ENCODE measurements around the gene DPYD. TPM values are rescaled to one million over a fixed set of nuclear protein-coding genes. Genes with fewer than 3 reads are reported as not detected.

DPYD gene
- total RNA-seq, 2 experiments from 2014 or later: 34.4 to 35.9 TPM

DNA sequence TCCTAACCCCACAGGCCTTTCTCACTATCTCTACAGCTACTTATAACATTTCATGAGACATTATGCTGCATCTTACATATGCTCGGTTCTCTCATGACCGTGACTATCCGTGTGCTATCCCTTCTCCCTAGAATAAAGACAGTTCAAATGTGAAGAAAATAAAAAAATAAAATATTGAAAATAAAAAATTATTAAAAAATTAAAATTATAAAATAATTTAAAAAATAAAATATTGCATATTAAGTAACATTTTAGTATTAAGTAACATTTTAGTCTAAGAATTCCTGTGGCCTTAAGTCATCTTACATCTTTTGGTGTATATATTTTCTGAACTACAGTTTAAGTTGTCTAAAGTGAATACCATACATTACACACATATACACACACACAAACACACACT, 415.5 kb downstream of the DPYD start:
- TF ChIP-seq, protein P1, sequence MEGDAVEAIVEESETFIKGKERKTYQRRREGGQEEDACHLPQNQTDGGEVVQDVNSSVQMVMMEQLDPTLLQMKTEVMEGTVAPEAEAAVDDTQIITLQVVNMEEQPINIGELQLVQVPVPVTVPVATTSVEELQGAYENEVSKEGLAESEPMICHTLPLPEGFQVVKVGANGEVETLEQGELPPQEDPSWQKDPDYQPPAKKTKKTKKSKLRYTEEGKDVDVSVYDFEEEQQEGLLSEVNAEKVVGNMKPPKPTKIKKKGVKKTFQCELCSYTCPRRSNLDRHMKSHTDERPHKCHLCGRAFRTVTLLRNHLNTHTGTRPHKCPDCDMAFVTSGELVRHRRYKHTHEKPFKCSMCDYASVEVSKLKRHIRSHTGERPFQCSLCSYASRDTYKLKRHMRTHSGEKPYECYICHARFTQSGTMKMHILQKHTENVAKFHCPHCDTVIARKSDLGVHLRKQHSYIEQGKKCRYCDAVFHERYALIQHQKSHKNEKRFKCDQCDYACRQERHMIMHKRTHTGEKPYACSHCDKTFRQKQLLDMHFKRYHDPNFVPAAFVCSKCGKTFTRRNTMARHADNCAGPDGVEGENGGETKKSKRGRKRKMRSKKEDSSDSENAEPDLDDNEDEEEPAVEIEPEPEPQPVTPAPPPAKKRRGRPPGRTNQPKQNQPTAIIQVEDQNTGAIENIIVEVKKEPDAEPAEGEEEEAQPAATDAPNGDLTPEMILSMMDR (IDR thresholded peaks at IDR 0.05): no peak
- ChIA-PET POLR2A (no interaction called here), CTCF (no interaction called here)
- no peaks in the 10 kb centered on the region for H3K9me3 ChIP-seq (ENCODE audit: control insufficient read depth in 1 of 2, insufficient read depth in 1 of 2, low read length in 2 of 2)
- Mint-ChIP-seq H3K36me3 (ENCODE audit: low read depth) (peaks cover 48% of the 10 kb centered on the region), H3K4me1 (ENCODE audit: low read depth) (no peaks in the 10 kb centered on the region), H3K27ac (no peak overlapping the region), H3K27me3 (no peaks in the 10 kb centered on the region), H3K9me3 (no peaks in the 10 kb centered on the region), H3K4me3 (no peak overlapping the region)
- no peak overlapping the region for H3K27ac ChIP-seq (ENCODE audit: low read depth in 1 of 2, low read length in 2 of 2)
- intact Hi-C loops (cut with DNase I, micrococcal nuclease): no loop called here
- H3K27me3 ChIP-seq (ENCODE audit: control insufficient read depth in 1 of 2, insufficient read depth in 2 of 2, low read length in 2 of 2): no peaks in the 10 kb centered on the region
- no peaks in the 10 kb centered on the region for H3K36me3 ChIP-seq (ENCODE audit: insufficient read depth, low read length)
- no peak overlapping the region for H3K4me3 ChIP-seq (ENCODE audit: low read length)
- ATAC-seq (ENCODE audit: poor library complexity) (no peak), DNase-seq (no peak)
- no peaks in the 10 kb centered on the region for H3K4me1 ChIP-seq (ENCODE audit: insufficient read depth, low read length)

DNA sequence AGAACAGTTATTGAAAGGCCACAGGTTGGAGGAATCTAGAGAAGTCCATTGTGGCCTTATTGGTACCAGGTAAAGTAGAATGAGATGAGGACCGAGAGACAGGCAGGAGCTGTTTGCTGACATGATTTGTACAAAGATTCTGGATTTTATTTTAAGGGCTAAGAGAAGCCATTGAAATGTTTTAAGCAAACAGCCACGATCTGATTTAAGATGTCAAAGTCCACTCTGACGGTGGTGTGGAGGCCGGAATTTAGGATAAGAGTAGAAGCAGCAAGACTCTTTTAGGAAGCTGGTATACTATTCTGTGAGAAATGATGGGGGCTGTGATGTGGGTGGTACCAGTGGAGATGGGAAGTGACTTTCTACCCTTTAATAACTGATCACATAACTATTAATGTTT, 418.5 kb downstream of the DPYD start:
- no peaks in the 10 kb centered on the region for H3K4me1 ChIP-seq (ENCODE audit: insufficient read depth, low read length)
- no peak overlapping the region for H3K27ac ChIP-seq (ENCODE audit: low read depth in 1 of 2, low read length in 2 of 2)
- H3K9me3 ChIP-seq (ENCODE audit: control insufficient read depth in 1 of 2, insufficient read depth in 1 of 2, low read length in 2 of 2): no peaks in the 10 kb centered on the region
- ATAC-seq (ENCODE audit: poor library complexity) (no peak), DNase-seq (no peak)
- no peak overlapping the region for H3K4me3 ChIP-seq (ENCODE audit: low read length)
- Mint-ChIP-seq H3K9me3 (no peaks in the 10 kb centered on the region), H3K27ac (no peak overlapping the region), H3K36me3 (ENCODE audit: low read depth) (peaks cover 20% of the 10 kb centered on the region), H3K4me1 (ENCODE audit: low read depth) (no peaks in the 10 kb centered on the region), H3K4me3 (no peak overlapping the region), H3K27me3 (no peaks in the 10 kb centered on the region)
- CTCF ChIA-PET: interaction anchor here (1.4 kb wide), 1 partner anchor 15 kb away, joined by 3 read pairs; no protein-coding TSS in a partner anchor
- H3K36me3 ChIP-seq (ENCODE audit: insufficient read depth, low read length): no peaks in the 10 kb centered on the region
- POLR2A ChIA-PET: no interaction called here
- intact Hi-C loops (cut with DNase I, micrococcal nuclease): no loop called here
- TF ChIP-seq, protein P1 (IDR thresholded peaks at IDR 0.05): no peak
- H3K27me3 ChIP-seq (ENCODE audit: control insufficient read depth in 1 of 2, insufficient read depth in 2 of 2, low read length in 2 of 2): no peaks in the 10 kb centered on the region

DNA sequence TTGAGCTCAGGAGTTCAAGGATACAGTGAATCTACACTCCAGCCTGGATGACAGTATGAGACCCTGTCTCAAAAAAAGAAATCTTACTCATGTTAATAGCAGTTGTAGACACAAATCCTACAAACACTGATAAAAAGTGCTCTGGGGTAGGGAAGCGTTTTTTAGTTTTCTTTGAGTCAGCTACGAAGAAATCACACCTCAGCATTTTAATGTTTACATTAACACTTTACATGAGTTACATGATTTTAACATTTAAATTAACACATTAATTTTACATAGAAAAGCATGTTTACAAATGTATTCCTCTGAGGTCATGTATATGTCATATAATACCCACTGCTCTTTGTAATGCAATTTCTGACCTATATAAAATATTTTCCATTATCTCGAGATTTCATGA, 419.2 kb downstream of the DPYD start:
- Mint-ChIP-seq H3K27me3 (no peaks in the 10 kb centered on the region), H3K27ac (no peak overlapping the region), H3K4me1 (ENCODE audit: low read depth) (no peaks in the 10 kb centered on the region), H3K4me3 (no peak overlapping the region), H3K9me3 (no peaks in the 10 kb centered on the region), H3K36me3 (ENCODE audit: low read depth) (peaks cover 20% of the 10 kb centered on the region)
- intact Hi-C loops (cut with DNase I, micrococcal nuclease): no loop called here
- no peak for ATAC-seq (ENCODE audit: poor library complexity)
- Histone ChIP-seq H3K27ac (ENCODE audit: low read depth in 1 of 2, low read length in 2 of 2) (no peak overlapping the region), H3K4me1 (ENCODE audit: insufficient read depth, low read length) (no peaks in the 10 kb centered on the region), H3K27me3 (ENCODE audit: control insufficient read depth in 1 of 2, insufficient read depth in 2 of 2, low read length in 2 of 2) (no peaks in the 10 kb centered on the region), H3K9me3 (ENCODE audit: control insufficient read depth in 1 of 2, insufficient read depth in 1 of 2, low read length in 2 of 2) (no peaks in the 10 kb centered on the region), H3K36me3 (ENCODE audit: insufficient read depth, low read length) (no peaks in the 10 kb centered on the region), H3K4me3 (ENCODE audit: low read length) (no peak overlapping the region)
- no peak for DNase-seq
- TF ChIP-seq, protein P1 (IDR thresholded peaks at IDR 0.05): no peak
- POLR2A ChIA-PET: no interaction called here
- CTCF ChIA-PET: interaction anchor here (1.4 kb wide), 1 partner anchor 16 kb away, joined by 3 read pairs; no protein-coding TSS in a partner anchor

All from CD4-positive, alpha-beta T cell (primary cell).